ENCODE results near the gene WDR11.

Gene WDR11

GRCh38 chr10:120948889-120949608 lies 97.9 kb downstream of the WDR11 start:
- no peak for TF ChIP-seq CTCF (IDR thresholded peaks at IDR 0.05; ENCODE audit: control insufficient read depth, extremely low read depth, insufficient read depth)
- no peak for DNase-seq (ENCODE audit: low read depth)
- no peak overlapping the region for H3K4me3 ChIP-seq (ENCODE audit: low read depth, low read length)

- DNase-seq (ENCODE audit: low read depth): no peak
- no peak for TF ChIP-seq CTCF (IDR thresholded peaks at IDR 0.05; ENCODE audit: control insufficient read depth, extremely low read depth, insufficient read depth)
- no peak overlapping the region for H3K4me3 ChIP-seq (ENCODE audit: low read depth, low read length)
These were observed 98.5 kb downstream of the WDR11 start for GRCh38 chr10:120949609-120950031.

GRCh38 chr10:120950051-120950561 lies 98.9 kb downstream of the WDR11 start:
- H3K4me3 ChIP-seq (ENCODE audit: low read depth, low read length): no peak overlapping the region
- no peak for DNase-seq (ENCODE audit: low read depth)
- TF ChIP-seq CTCF (IDR thresholded peaks at IDR 0.05; ENCODE audit: control insufficient read depth, extremely low read depth, insufficient read depth): no peak

GRCh38 chr10:120951288-120951687 lies 100.1 kb downstream of the WDR11 start:
- no peak overlapping the region for H3K4me3 ChIP-seq (ENCODE audit: low read depth, low read length)
- TF ChIP-seq CTCF (IDR thresholded peaks at IDR 0.05; ENCODE audit: control insufficient read depth, extremely low read depth, insufficient read depth): no peak
- no peak for DNase-seq (ENCODE audit: low read depth)

GRCh38 chr10:120953897-120954296 lies 102.7 kb downstream of the WDR11 start:
- TF ChIP-seq CTCF (IDR thresholded peaks at IDR 0.05; ENCODE audit: control insufficient read depth, extremely low read depth, insufficient read depth): no peak
- DNase-seq (ENCODE audit: low read depth): no peak
- no peak overlapping the region for H3K4me3 ChIP-seq (ENCODE audit: low read depth, low read length)
